ENCODE data around the gene RBPJL.

The RBPJL gene

GRCh38 chr20:45322952-45323383 lies 16.3 kb downstream of the RBPJL start:
- no peak for TF ChIP-seq CTCF (IDR thresholded peaks at IDR 0.05)
- no peak overlapping the region for H3K27ac Mint-ChIP-seq
- peaks cover 17% of the 10 kb centered on the region for H3K4me1 Mint-ChIP-seq
- peaks cover 13% of the 10 kb centered on the region for H3K36me3 Mint-ChIP-seq (ENCODE audit: low read depth)
- no peak overlapping the region for H3K4me3 Mint-ChIP-seq
- DNase-seq, result no peak
- H3K27me3 Mint-ChIP-seq (ENCODE audit: low read depth, poor library complexity), result peaks cover 8% of the 10 kb centered on the region
- H3K9me3 Mint-ChIP-seq, result no peaks in the 10 kb centered on the region

GRCh38 chr20:45323731-45324130 lies 17.1 kb downstream of the RBPJL start:
- no peak for TF ChIP-seq CTCF (IDR thresholded peaks at IDR 0.05)
- no peak overlapping the region for H3K4me3 Mint-ChIP-seq
- H3K27ac Mint-ChIP-seq, result no peak overlapping the region
- no peak for DNase-seq
- peaks cover 13% of the 10 kb centered on the region for H3K36me3 Mint-ChIP-seq (ENCODE audit: low read depth)
- no peaks in the 10 kb centered on the region for H3K9me3 Mint-ChIP-seq
- peaks cover 4% of the 10 kb centered on the region for H3K27me3 Mint-ChIP-seq (ENCODE audit: low read depth, poor library complexity)
- H3K4me1 Mint-ChIP-seq, result peaks cover 17% of the 10 kb centered on the region

- Mint-ChIP-seq H3K27ac (peak overlapping the region; percentile 78), H3K4me1 (peaks cover 17% of the 10 kb centered on the region), H3K9me3 (no peaks in the 10 kb centered on the region), H3K27me3 (ENCODE audit: low read depth, poor library complexity) (peaks cover 4% of the 10 kb centered on the region), H3K36me3 (ENCODE audit: low read depth) (peaks cover 23% of the 10 kb centered on the region), H3K4me3 (no peak overlapping the region)
- peak; percentile 31 for DNase-seq
- TF ChIP-seq CTCF (IDR thresholded peaks at IDR 0.05), result no peak
Observed at GRCh38 chr20:45325371-45325770, 18.7 kb downstream of the RBPJL start.

- Mint-ChIP-seq H3K27me3 (ENCODE audit: low read depth, poor library complexity) (peaks cover 2% of the 10 kb centered on the region), H3K4me1 (peaks cover 17% of the 10 kb centered on the region), H3K36me3 (ENCODE audit: low read depth) (peaks cover 30% of the 10 kb centered on the region), H3K9me3 (no peaks in the 10 kb centered on the region), H3K4me3 (no peak overlapping the region), H3K27ac (no peak overlapping the region)
- DNase-seq, result no peak
- no peak for TF ChIP-seq CTCF (IDR thresholded peaks at IDR 0.05)
Observed at GRCh38 chr20:45328451-45328850, 21.8 kb downstream of the RBPJL start.

GRCh38 chr20:45329497-45330319 lies 23.1 kb downstream of the RBPJL start:
- Mint-ChIP-seq H3K36me3 (ENCODE audit: low read depth) (peaks cover 30% of the 10 kb centered on the region), H3K4me3 (no peak overlapping the region), H3K4me1 (peaks cover 17% of the 10 kb centered on the region), H3K27me3 (ENCODE audit: low read depth, poor library complexity) (no peaks in the 10 kb centered on the region), H3K27ac (no peak overlapping the region), H3K9me3 (no peaks in the 10 kb centered on the region)
- no peak for TF ChIP-seq CTCF (IDR thresholded peaks at IDR 0.05)
- DNase-seq, result no peak

- H3K36me3 Mint-ChIP-seq (ENCODE audit: low read depth), result peaks cover 30% of the 10 kb centered on the region
- no peak for DNase-seq
- no peaks in the 10 kb centered on the region for H3K9me3 Mint-ChIP-seq
- no peaks in the 10 kb centered on the region for H3K27me3 Mint-ChIP-seq (ENCODE audit: low read depth, poor library complexity)
- H3K27ac Mint-ChIP-seq, result no peak overlapping the region
- H3K4me3 Mint-ChIP-seq, result no peak overlapping the region
- H3K4me1 Mint-ChIP-seq, result peaks cover 12% of the 10 kb centered on the region
- no peak for TF ChIP-seq CTCF (IDR thresholded peaks at IDR 0.05)
Observed at GRCh38 chr20:45330476-45330875, 23.8 kb downstream of the RBPJL start.

All from nephron progenitor cell (in vitro differentiated cells).